ENCODE measurements around the gene HSD3B2. TPM values are rescaled to one million over a fixed set of nuclear protein-coding genes. Genes with fewer than 3 reads are reported as not detected.
A peak's percentile ranks its signal among the peaks of the same experiment; 100 is the strongest.

HSD3B2 gene
- under 1 TPM in 1 of 2 donors, not detected in 1; 0.62 TPM for total RNA-seq

- Histone ChIP-seq H3K36me3 (no peaks in the 10 kb centered on the region), H3K27ac (no peak within 1 kb of the TSS), H3K27me3 (replicated peaks; ENCODE audit: insufficient read depth) (no peaks in the 10 kb centered on the region), H3K4me1 (replicated peaks) (no peaks in the 10 kb centered on the region), H3K4me3 (no peak within 1 kb of the TSS), H3K9me3 (no peaks in the 10 kb centered on the region)
- intact Hi-C loops (cut with DNase I): no loop called here
- 81% methylated on average over 2 of the region's 2 CpGs for WGBS
- TF ChIP-seq POLR2AphosphoS5 (IDR thresholded peaks at IDR 0.05) (no peak), POLR2A (IDR thresholded peaks at IDR 0.05) (no peak), CTCF (IDR thresholded peaks at IDR 0.05) (no peak)
- no peak for DNase-seq (ENCODE audit: low spot score)
These were observed at the start of gene HSD3B2 for GRCh38 chr1:119414950-119415349. Gene HSD3B2 (plus strand): TSS chr1:119415150. CDS start chr1:119415420, 270 bp downstream.

GRCh38 chr1:119366424-119366823, 48.5 kb upstream of the HSD3B2 start:
- WGBS: 100% methylated on average over 3 of the region's 3 CpGs
- intact Hi-C loops (cut with DNase I): loop anchor here (2.0 kb wide), 1 partner anchor 80 kb away; no protein-coding TSS in a partner anchor
- H3K27me3 ChIP-seq (replicated peaks; ENCODE audit: insufficient read depth): no peaks in the 10 kb centered on the region
- no peak for TF ChIP-seq POLR2A (IDR thresholded peaks at IDR 0.05)
- TF ChIP-seq POLR2AphosphoS5 (IDR thresholded peaks at IDR 0.05): no peak
- no peak for TF ChIP-seq CTCF (IDR thresholded peaks at IDR 0.05)
- no peak for DNase-seq (ENCODE audit: low spot score)
- H3K36me3 ChIP-seq: no peaks in the 10 kb centered on the region
- no peak overlapping the region for H3K27ac ChIP-seq
- no peaks in the 10 kb centered on the region for H3K9me3 ChIP-seq
- H3K4me1 ChIP-seq (replicated peaks): no peaks in the 10 kb centered on the region
- no peak overlapping the region for H3K4me3 ChIP-seq

GRCh38 chr1:119367432-119368124, 47.4 kb upstream of the HSD3B2 start:
- no peak for DNase-seq (ENCODE audit: low spot score)
- 72% methylated on average over 13 of the region's 13 CpGs for WGBS
- no peak overlapping the region for H3K27ac ChIP-seq
- H3K9me3 ChIP-seq: no peaks in the 10 kb centered on the region
- H3K36me3 ChIP-seq: no peaks in the 10 kb centered on the region
- no peaks in the 10 kb centered on the region for H3K27me3 ChIP-seq (replicated peaks; ENCODE audit: insufficient read depth)
- TF ChIP-seq POLR2AphosphoS5 (IDR thresholded peaks at IDR 0.05) (no peak), CTCF (IDR thresholded peaks at IDR 0.05) (peak; percentile 70 to 89 (median 86))
- H3K4me1 ChIP-seq (replicated peaks): no peaks in the 10 kb centered on the region
- no peak overlapping the region for H3K4me3 ChIP-seq
- intact Hi-C loops (cut with DNase I): loop anchor here (2.0 kb wide), 1 partner anchor 81 kb away; no protein-coding TSS in a partner anchor

GRCh38 chr1:119368554-119368953, 46.4 kb upstream of the HSD3B2 start, which contains the start of gene HAO2:
Gene HAO2 (plus strand): TSS chr1:119368785. CDS start chr1:119381086, 12,301 bp downstream.
- Histone ChIP-seq H3K4me1 (replicated peaks) (no peaks in the 10 kb centered on the region), H3K9me3 (no peaks in the 10 kb centered on the region), H3K27me3 (replicated peaks; ENCODE audit: insufficient read depth) (no peaks in the 10 kb centered on the region), H3K4me3 (no peak within 1 kb of the TSS), H3K36me3 (no peaks in the 10 kb centered on the region), H3K27ac (no peak within 1 kb of the TSS)
- DNase-seq (ENCODE audit: low spot score): no peak
- TF ChIP-seq CTCF (IDR thresholded peaks at IDR 0.05) (no peak), POLR2AphosphoS5 (IDR thresholded peaks at IDR 0.05) (no peak), POLR2A (IDR thresholded peaks at IDR 0.05) (no peak)
- WGBS: 80% methylated on average over 2 of the region's 2 CpGs
- intact Hi-C loops (cut with DNase I): no loop called here

- H3K27me3 ChIP-seq (replicated peaks; ENCODE audit: insufficient read depth): no peaks in the 10 kb centered on the region
- no peak overlapping the region for H3K4me3 ChIP-seq
- TF ChIP-seq POLR2AphosphoS5 (IDR thresholded peaks at IDR 0.05) (no peak), CTCF (IDR thresholded peaks at IDR 0.05) (no peak), POLR2A (IDR thresholded peaks at IDR 0.05) (no peak)
- no peak for DNase-seq (ENCODE audit: low spot score)
- H3K9me3 ChIP-seq: no peaks in the 10 kb centered on the region
- H3K36me3 ChIP-seq: no peaks in the 10 kb centered on the region
- 91% methylated on average over 2 of the region's 2 CpGs for WGBS
- H3K4me1 ChIP-seq (replicated peaks): peaks cover 7% of the 10 kb centered on the region
- intact Hi-C loops (cut with DNase I): loop anchor here (10.0 kb wide), 1 partner anchor 304 kb away; no protein-coding TSS in a partner anchor
- H3K27ac ChIP-seq: no peak overlapping the region
These were observed 44.2 kb upstream of the HSD3B2 start for GRCh38 chr1:119370748-119371147.
